GM23248 (cell line): ENCODE data around the gene NBEA.

Experiments used
- EZH2 ChIP-seq: fragments of 200-600 bp; sonication (generic); IDR thresholded peaks from 2 replicates; pipeline ENCODE4 v1.6.1; 2018; ENCODE audit warnings: antibody characterized with exemption, mild to moderate bottlenecking; ENCODE audit not compliant: insufficient read depth, poor library complexity, severe bottlenecking
- EZH2phosphoT487 ChIP-seq: fragments of 200-600 bp; sonication (generic); IDR thresholded peaks from 2 replicates; pipeline ENCODE4 v1.6.1; 2018; ENCODE audit warnings: antibody characterized with exemption, moderate library complexity, mild to moderate bottlenecking, low read depth; ENCODE audit not compliant: insufficient read depth

DNA sequence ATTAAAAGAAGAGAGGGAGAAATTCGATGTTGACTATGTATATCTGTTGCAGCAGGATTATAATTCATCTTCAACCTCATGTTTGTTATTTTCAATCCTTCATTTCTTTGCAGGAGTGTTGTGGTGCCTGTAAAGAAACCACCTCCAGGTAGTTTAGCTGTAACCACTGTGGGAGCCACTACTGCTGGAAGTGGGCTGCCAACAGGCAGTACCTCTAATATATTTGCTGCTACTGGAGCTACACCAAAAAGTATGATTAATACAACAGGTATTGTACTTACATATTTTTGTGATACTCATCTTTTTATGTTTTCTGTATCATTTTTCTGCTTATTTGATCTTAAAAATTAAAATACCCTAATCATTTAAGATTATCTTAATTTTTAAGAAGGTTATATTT is 266.5 kb downstream of the NBEA start:
- TF ChIP-seq EZH2phosphoT487: no peak
- TF ChIP-seq EZH2: no peak
